Measurements from ENCODE around the gene PPT2.

Gene PPT2

GRCh38 chr6:32113386-32114352 lies 40.3 kb upstream of the PPT2 start:
- H3K9me3 ChIP-seq = no peaks in the 10 kb centered on the region
- peaks cover 82% of the 10 kb centered on the region for H3K36me3 ChIP-seq
- no peaks in the 10 kb centered on the region for H3K4me1 ChIP-seq (ENCODE audit: control insufficient read depth in 1 of 2, insufficient read depth in 1 of 2, low read depth in 1 of 2, low read length in 1 of 2)
- H3K4me3 ChIP-seq (ENCODE audit: low read depth in 1 of 2, low read length in 1 of 2) = no peak overlapping the region
- peak overlapping the region; percentile 13 for H3K27ac ChIP-seq
- H3K27me3 ChIP-seq = peaks cover 14% of the 10 kb centered on the region
- TF ChIP-seq CTCF (IDR thresholded peaks at IDR 0.05) = no peak

- no peak overlapping the region for H3K27ac ChIP-seq
- H3K9me3 ChIP-seq = no peaks in the 10 kb centered on the region
- TF ChIP-seq CTCF (IDR thresholded peaks at IDR 0.05) = no peak
- peaks cover 3% of the 10 kb centered on the region for H3K27me3 ChIP-seq
- peaks cover 93% of the 10 kb centered on the region for H3K36me3 ChIP-seq
- H3K4me3 ChIP-seq (ENCODE audit: low read depth in 1 of 2, low read length in 1 of 2) = no peak overlapping the region
- no peaks in the 10 kb centered on the region for H3K4me1 ChIP-seq (ENCODE audit: control insufficient read depth in 1 of 2, insufficient read depth in 1 of 2, low read depth in 1 of 2, low read length in 1 of 2)
These were observed 39.1 kb upstream of the PPT2 start for GRCh38 chr6:32114796-32115195.

GRCh38 chr6:32115623-32116022 lies 38.3 kb upstream of the PPT2 start:
- Histone ChIP-seq H3K27ac (no peak overlapping the region), H3K4me1 (ENCODE audit: control insufficient read depth in 1 of 2, insufficient read depth in 1 of 2, low read depth in 1 of 2, low read length in 1 of 2) (no peaks in the 10 kb centered on the region), H3K4me3 (ENCODE audit: low read depth in 1 of 2, low read length in 1 of 2) (no peak overlapping the region), H3K27me3 (no peaks in the 10 kb centered on the region), H3K36me3 (peaks cover 98% of the 10 kb centered on the region), H3K9me3 (no peaks in the 10 kb centered on the region)
- no peak for TF ChIP-seq CTCF (IDR thresholded peaks at IDR 0.05)

GRCh38 chr6:32116674-32117073 lies 37.3 kb upstream of the PPT2 start:
- Histone ChIP-seq H3K4me1 (ENCODE audit: control insufficient read depth in 1 of 2, insufficient read depth in 1 of 2, low read depth in 1 of 2, low read length in 1 of 2) (no peaks in the 10 kb centered on the region), H3K36me3 (peaks cover 98% of the 10 kb centered on the region), H3K4me3 (ENCODE audit: low read depth in 1 of 2, low read length in 1 of 2) (no peak overlapping the region), H3K9me3 (no peaks in the 10 kb centered on the region), H3K27ac (no peak overlapping the region), H3K27me3 (no peaks in the 10 kb centered on the region)
- TF ChIP-seq CTCF (IDR thresholded peaks at IDR 0.05) = no peak

GRCh38 chr6:32117461-32117860 lies 36.5 kb upstream of the PPT2 start:
- no peak overlapping the region for H3K27ac ChIP-seq
- H3K4me1 ChIP-seq (ENCODE audit: control insufficient read depth in 1 of 2, insufficient read depth in 1 of 2, low read depth in 1 of 2, low read length in 1 of 2) = no peaks in the 10 kb centered on the region
- no peaks in the 10 kb centered on the region for H3K9me3 ChIP-seq
- H3K27me3 ChIP-seq = no peaks in the 10 kb centered on the region
- peaks cover 97% of the 10 kb centered on the region for H3K36me3 ChIP-seq
- no peak overlapping the region for H3K4me3 ChIP-seq (ENCODE audit: low read depth in 1 of 2, low read length in 1 of 2)
- TF ChIP-seq CTCF (IDR thresholded peaks at IDR 0.05) = no peak

All from neutrophil (primary cell).